CD4-positive, alpha-beta memory T cell (primary cell): ENCODE results near the gene FAM120AOS. TPM values are rescaled to one million over a fixed set of nuclear protein-coding genes. Genes with fewer than 3 reads are reported as not detected.

Experiments
- CTCF ChIA-PET: fragments of 350-600 bp; sonication (Branson Sonifier 250); formaldehyde crosslinking; loops from one replicate; lab custom pipeline; 2021; ENCODE audit warnings: inconsistent platforms; ENCODE audit not compliant: partially characterized antibody; lab: Charles Lee
- POLR2A ChIA-PET: fragments of 350-600 bp; sonication (Branson Sonifier 250); formaldehyde crosslinking; loops from one replicate; lab custom pipeline; 2021; ENCODE audit not compliant: partially characterized antibody; lab: Charles Lee
- DNase-seq, 5 donors: peaks; one replicate each; pipeline versions ENCODE4 v3.0.0 to v3.0.0-alpha.2; 2020 to 2022; ENCODE audit warnings: mixed read lengths in 1 of 5
- H3K27ac ChIP-seq: one replicate; pipeline ENCODE4 v1.7.0; 2013; ENCODE audit warnings: low read depth, low read length
- H3K27me3 ChIP-seq: 2 replicates; pipeline ENCODE4 v1.7.0; 2013; ENCODE audit warnings: mild to moderate bottlenecking, low read length, moderate library complexity; ENCODE audit not compliant: insufficient read depth
- H3K36me3 ChIP-seq: 2 replicates; pipeline ENCODE4 v1.7.0; 2013; ENCODE audit warnings: mild to moderate bottlenecking, low read length, moderate library complexity; ENCODE audit not compliant: insufficient read depth
- H3K4me1 ChIP-seq: 2 replicates; pipeline ENCODE4 v1.7.0; 2013; ENCODE audit warnings: mild to moderate bottlenecking, low read length, moderate library complexity; ENCODE audit not compliant: insufficient read depth
- H3K4me3 ChIP-seq, 2 donors: one replicate each; pipeline ENCODE4 v1.7.0; 2013; ENCODE audit warnings: low read length in 2 of 2, mild to moderate bottlenecking in 1 of 2
- H3K9me3 ChIP-seq, 2 donors: one replicate each; pipeline ENCODE4 v1.7.0; 2013; ENCODE audit warnings: low read length in 2 of 2, control low read depth in 1 of 2; ENCODE audit not compliant: control insufficient read depth in 1 of 2
- H3K27ac Mint-ChIP-seq, 7 donors: one replicate each; pipeline ENCODE4 v1.8.0; 2020 to 2021; ENCODE audit warnings: mixed read lengths in 7 of 7, mild to moderate bottlenecking in 6 of 7, inconsistent platforms in 3 of 7, moderate library complexity in 3 of 7
- H3K27me3 Mint-ChIP-seq, 2 donors: one replicate each; pipeline ENCODE4 v1.8.0; 2020 to 2021; ENCODE audit warnings: mixed read lengths in 2 of 2
- H3K36me3 Mint-ChIP-seq, 2 donors: one replicate each; pipeline ENCODE4 v1.8.0; 2020 to 2021; ENCODE audit warnings: mixed read lengths in 2 of 2, inconsistent platforms in 1 of 2, mild to moderate bottlenecking in 1 of 2
- H3K4me1 Mint-ChIP-seq, 4 donors: one replicate each; pipeline ENCODE4 v1.8.0; 2020 to 2021; ENCODE audit warnings: mixed read lengths in 4 of 4, mild to moderate bottlenecking in 1 of 4
- H3K4me3 Mint-ChIP-seq, 8 donors: one replicate each; pipeline ENCODE4 v1.8.0; 2020 to 2021; ENCODE audit warnings: mixed read lengths in 8 of 8, mild to moderate bottlenecking in 7 of 8, moderate library complexity in 6 of 8, inconsistent platforms in 3 of 8
- H3K9me3 Mint-ChIP-seq, 8 donors: one replicate each; pipeline ENCODE4 v1.8.0; 2020 to 2021; ENCODE audit warnings: mixed read lengths in 8 of 8, mild to moderate bottlenecking in 5 of 8, inconsistent platforms in 3 of 8, moderate library complexity in 1 of 8
- intact Hi-C: fragments of 100-400 bp; cut with micrococcal nuclease; formaldehyde crosslinking; loops from one replicate; pipeline ENCODE4 v1.15.1; 2023
- polyA plus RNA-seq, 2 donors: library from polyadenylated mRNA; unstranded; fragments of 300-500 nt; fragmentation: Illumina TruSeq; gene quantifications; one replicate each; pipeline ENCODE4 v1.2.3, GENCODE V29; 2021
- total RNA-seq, 2 experiments: library from RNA; stranded (reverse); gene quantifications; one replicate each; pipeline ENCODE4 v1.2.3, GENCODE V29; 2021

The FAM120AOS gene
- 10 to 100 TPM; 49.7 to 50.8 TPM for total RNA-seq
- 10 to 100 TPM; 57.5 to 64.6 TPM for polyA plus RNA-seq

- H3K4me1 Mint-ChIP-seq = peaks cover 36 to 63% (median 51%) of the 10 kb centered on the region in 4 donors
- H3K36me3 Mint-ChIP-seq = peaks cover 2 to 25% of the 10 kb centered on the region in 2 donors
- intact Hi-C loops = loop anchor here (1.0 to 10.0 kb wide), 9 partner anchors 49 to 1338 kb away; partner anchors contain the start of genes CARD19, NINJ1, SPTLC1 and ZNF169
- no peaks in the 10 kb centered on the region for H3K27me3 ChIP-seq
- ChIA-PET POLR2A (interaction anchor here (0.7 to 2.4 kb wide), 13 partner anchors 11 to 713 kb away, joined by 3 to 34 read pairs (median 3); no protein-coding TSS in a partner anchor), CTCF (interaction anchor here (1.3 to 2.4 kb wide), 5 partner anchors 11 to 496 kb away, joined by 3 to 22 read pairs (median 5); no protein-coding TSS in a partner anchor)
- peak within 1 kb of the TSS; percentile 69 to 83 for H3K4me3 ChIP-seq
- peak within 1 kb of the TSS; percentile 88 to 99 (median 97) for H3K27ac Mint-ChIP-seq
- H3K4me1 ChIP-seq = peaks cover 62% of the 10 kb centered on the region
- H3K9me3 ChIP-seq = no peaks in the 10 kb centered on the region
- no peaks in the 10 kb centered on the region for H3K27me3 Mint-ChIP-seq
- DNase-seq = peak; percentile 79 to 91 (median 80)
- H3K9me3 Mint-ChIP-seq = no peaks in the 10 kb centered on the region
- H3K36me3 ChIP-seq = no peaks in the 10 kb centered on the region
- H3K27ac ChIP-seq = peak within 1 kb of the TSS; percentile 69
- H3K4me3 Mint-ChIP-seq = peak within 1 kb of the TSS; percentile 93 to 98 (median 96)
Observed at GRCh38 chr9:93453047-93453914, at the start of gene FAM120AOS. FAM120AOS (minus strand) TSS chr9:93453581; CDS start chr9:93452709, 872 bp downstream.

- peaks cover 34% of the 10 kb centered on the region for H3K4me1 ChIP-seq
- ChIA-PET POLR2A (interaction anchor here (1.2 to 2.3 kb wide), 3 partner anchors 11 to 65 kb away, joined by 4 to 6 read pairs (median 4); partner anchors contain the start of gene FAM120A), CTCF (interaction anchor here (1.9 kb wide), 1 partner anchor 65 kb away, joined by 6 read pairs; no protein-coding TSS in a partner anchor)
- intact Hi-C loops = loop anchor here (5.0 kb wide), 1 partner anchor 49 kb away; the partner anchor contains the start of genes FAM120A and FAM120AOS
- peaks cover 43 to 65% (median 54%) of the 10 kb centered on the region in 4 donors for H3K4me1 Mint-ChIP-seq
- peaks cover 42 to 58% of the 10 kb centered on the region in 2 donors for H3K36me3 Mint-ChIP-seq
- H3K9me3 Mint-ChIP-seq = no peaks in the 10 kb centered on the region
- H3K4me3 ChIP-seq = peak overlapping the region; percentile 52 to 74
- peak in 4 of 5 donors; percentile 18 to 36 (median 31) for DNase-seq
- no peaks in the 10 kb centered on the region for H3K27me3 ChIP-seq
- no peaks in the 10 kb centered on the region for H3K27me3 Mint-ChIP-seq
- H3K4me3 Mint-ChIP-seq = peak overlapping the region; percentile 85 to 96 (median 93)
- H3K9me3 ChIP-seq = no peaks in the 10 kb centered on the region
- peak overlapping the region; percentile 76 to 97 (median 95) for H3K27ac Mint-ChIP-seq
- peak overlapping the region; percentile 61 for H3K27ac ChIP-seq
- H3K36me3 ChIP-seq = peaks cover 21% of the 10 kb centered on the region
Observed at GRCh38 chr9:93501406-93501805, 48.0 kb upstream of the FAM120AOS start.

DNA sequence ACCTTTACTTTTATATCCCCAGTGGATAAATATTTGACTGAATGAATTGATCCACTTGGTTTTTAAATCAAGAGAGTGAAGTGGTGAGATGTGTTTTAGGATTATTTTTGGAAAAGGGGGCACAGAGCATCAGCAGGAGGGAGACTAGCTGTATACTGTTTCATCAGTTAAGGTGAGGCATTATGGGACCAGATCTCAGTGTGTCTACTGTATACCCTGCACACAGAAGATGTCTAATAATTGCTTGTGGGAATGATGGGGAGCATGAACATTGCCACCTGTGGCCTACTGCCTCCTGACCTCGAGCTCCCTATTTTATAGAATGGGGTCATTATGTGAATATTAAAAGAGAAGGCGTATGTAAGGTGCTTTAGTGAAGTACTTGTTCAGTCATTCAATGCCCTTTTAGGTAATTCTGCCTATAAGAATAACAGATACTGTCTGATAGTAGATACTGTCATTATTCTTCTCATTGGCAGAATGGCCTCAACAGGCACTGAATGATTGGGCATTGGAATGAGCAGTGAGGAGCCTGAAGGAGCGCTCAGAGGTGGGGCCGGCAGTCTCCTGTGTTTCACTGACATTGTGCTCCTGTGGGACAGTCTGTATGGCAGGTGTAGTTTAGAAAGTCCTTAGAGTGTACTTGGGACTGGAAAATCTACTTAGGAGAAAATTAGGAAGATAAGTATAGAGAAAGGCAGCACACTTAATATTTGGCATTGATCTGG lies 47.4 kb upstream of the FAM120AOS start:
- Mint-ChIP-seq H3K9me3 (no peaks in the 10 kb centered on the region), H3K27me3 (no peaks in the 10 kb centered on the region), H3K4me1 (peaks cover 42 to 66% (median 56%) of the 10 kb centered on the region in 4 donors), H3K4me3 (peak overlapping the region; percentile 85 to 96 (median 93)), H3K36me3 (peaks cover 45 to 60% of the 10 kb centered on the region in 2 donors), H3K27ac (peak overlapping the region; percentile 76 to 97 (median 95))
- ChIA-PET POLR2A (interaction anchor here (1.2 to 2.3 kb wide), 2 partner anchors 49 to 66 kb away, joined by 4 to 6 read pairs; partner anchors contain the start of gene FAM120A), CTCF (interaction anchor here (1.1 kb wide), 1 partner anchor 66 kb away, joined by 5 read pairs; no protein-coding TSS in a partner anchor)
- Histone ChIP-seq H3K27ac (peak overlapping the region; percentile 61), H3K9me3 (no peaks in the 10 kb centered on the region), H3K4me1 (peaks cover 34% of the 10 kb centered on the region), H3K4me3 (peak overlapping the region; percentile 52 to 74), H3K36me3 (peaks cover 24% of the 10 kb centered on the region), H3K27me3 (no peaks in the 10 kb centered on the region)
- intact Hi-C loops = loop anchor here (5.0 kb wide), 1 partner anchor 48 kb away; the partner anchor contains the start of genes FAM120A and FAM120AOS
- DNase-seq = no peak

DNA sequence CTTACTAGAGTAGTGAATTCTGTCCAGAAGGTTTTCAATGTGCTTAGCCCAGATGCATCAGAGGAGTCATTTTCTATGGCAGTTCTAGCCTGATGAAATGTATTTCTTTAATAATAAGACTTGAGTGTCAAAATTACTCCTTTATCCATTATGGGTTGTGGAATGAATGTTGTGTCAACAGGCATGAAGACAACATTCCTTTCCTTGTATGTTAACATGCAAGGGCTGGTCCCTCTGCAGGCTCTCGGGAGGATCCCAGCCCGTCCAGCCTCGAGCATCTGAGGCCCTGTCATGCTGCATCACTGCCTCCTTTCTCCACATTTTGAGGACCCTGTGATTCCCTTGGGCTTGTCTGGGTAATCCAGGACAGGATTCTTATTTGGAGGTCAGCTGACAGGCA lies 42.9 kb upstream of the FAM120AOS start:
- Histone ChIP-seq H3K36me3 (peaks cover 33% of the 10 kb centered on the region), H3K4me1 (peaks cover 16% of the 10 kb centered on the region), H3K27me3 (no peaks in the 10 kb centered on the region), H3K9me3 (no peaks in the 10 kb centered on the region), H3K27ac (no peak overlapping the region), H3K4me3 (no peak overlapping the region)
- intact Hi-C loops = no loop called here
- peak overlapping the region in 5 of 7 donors; percentile 13 to 62 (median 43) for H3K27ac Mint-ChIP-seq
- POLR2A ChIA-PET = interaction anchor here (1.1 kb wide), 1 partner anchor 43 kb away, joined by 3 read pairs; the partner anchor contains the start of gene FAM120AOS
- DNase-seq = no peak
- H3K4me3 Mint-ChIP-seq = no peak overlapping the region
- no peaks in the 10 kb centered on the region for H3K27me3 Mint-ChIP-seq
- H3K9me3 Mint-ChIP-seq = no peaks in the 10 kb centered on the region
- peaks cover 26 to 48% (median 39%) of the 10 kb centered on the region in 4 donors for H3K4me1 Mint-ChIP-seq
- CTCF ChIA-PET = no interaction called here
- peaks cover 37 to 76% of the 10 kb centered on the region in 2 donors for H3K36me3 Mint-ChIP-seq

GRCh38 chr9:93493949-93494348 lies 40.6 kb upstream of the FAM120AOS start:
- no peak for DNase-seq
- Histone ChIP-seq H3K27ac (no peak overlapping the region), H3K9me3 (no peaks in the 10 kb centered on the region), H3K4me3 (no peak overlapping the region), H3K27me3 (no peaks in the 10 kb centered on the region), H3K36me3 (peaks cover 33% of the 10 kb centered on the region), H3K4me1 (peaks cover 8% of the 10 kb centered on the region)
- intact Hi-C loops = no loop called here
- Mint-ChIP-seq H3K4me1 (peaks cover 14 to 47% (median 31%) of the 10 kb centered on the region in 4 donors), H3K4me3 (no peak overlapping the region), H3K9me3 (no peaks in the 10 kb centered on the region), H3K27me3 (no peaks in the 10 kb centered on the region), H3K27ac (no peak overlapping the region), H3K36me3 (peaks cover 31 to 76% of the 10 kb centered on the region in 2 donors)
- POLR2A ChIA-PET = no interaction called here
- CTCF ChIA-PET = interaction anchor here (0.6 kb wide), 1 partner anchor 24 kb away, joined by 3 read pairs; no protein-coding TSS in a partner anchor

GRCh38 chr9:93492327-93492726 lies 38.9 kb upstream of the FAM120AOS start:
- intact Hi-C loops = no loop called here
- H3K27ac Mint-ChIP-seq = peak overlapping the region in 3 of 7 donors; percentile 11 to 48 (median 18)
- H3K9me3 Mint-ChIP-seq = no peaks in the 10 kb centered on the region
- H3K4me1 Mint-ChIP-seq = peaks cover 21 to 58% (median 41%) of the 10 kb centered on the region in 4 donors
- H3K4me3 Mint-ChIP-seq = no peak overlapping the region
- H3K27me3 Mint-ChIP-seq = no peaks in the 10 kb centered on the region
- no peaks in the 10 kb centered on the region for H3K9me3 ChIP-seq
- H3K4me1 ChIP-seq = peaks cover 8% of the 10 kb centered on the region
- no peaks in the 10 kb centered on the region for H3K27me3 ChIP-seq
- H3K36me3 Mint-ChIP-seq = peaks cover 35 to 78% of the 10 kb centered on the region in 2 donors
- POLR2A ChIA-PET = no interaction called here
- H3K4me3 ChIP-seq = no peak overlapping the region
- H3K36me3 ChIP-seq = peaks cover 21% of the 10 kb centered on the region
- DNase-seq = no peak
- H3K27ac ChIP-seq = no peak overlapping the region
- CTCF ChIA-PET = no interaction called here
